ENCODE results near the gene CIDEB. TPM values are rescaled to one million over a fixed set of nuclear protein-coding genes. Genes with fewer than 3 reads are reported as not detected.

Gene CIDEB
- total and polyA plus RNA-seq, 2 of the 13 experiments (the other 11 are each of a cell fraction or from before 2014, with no cell fraction given) = 35.8 to 110 TPM

DNA sequence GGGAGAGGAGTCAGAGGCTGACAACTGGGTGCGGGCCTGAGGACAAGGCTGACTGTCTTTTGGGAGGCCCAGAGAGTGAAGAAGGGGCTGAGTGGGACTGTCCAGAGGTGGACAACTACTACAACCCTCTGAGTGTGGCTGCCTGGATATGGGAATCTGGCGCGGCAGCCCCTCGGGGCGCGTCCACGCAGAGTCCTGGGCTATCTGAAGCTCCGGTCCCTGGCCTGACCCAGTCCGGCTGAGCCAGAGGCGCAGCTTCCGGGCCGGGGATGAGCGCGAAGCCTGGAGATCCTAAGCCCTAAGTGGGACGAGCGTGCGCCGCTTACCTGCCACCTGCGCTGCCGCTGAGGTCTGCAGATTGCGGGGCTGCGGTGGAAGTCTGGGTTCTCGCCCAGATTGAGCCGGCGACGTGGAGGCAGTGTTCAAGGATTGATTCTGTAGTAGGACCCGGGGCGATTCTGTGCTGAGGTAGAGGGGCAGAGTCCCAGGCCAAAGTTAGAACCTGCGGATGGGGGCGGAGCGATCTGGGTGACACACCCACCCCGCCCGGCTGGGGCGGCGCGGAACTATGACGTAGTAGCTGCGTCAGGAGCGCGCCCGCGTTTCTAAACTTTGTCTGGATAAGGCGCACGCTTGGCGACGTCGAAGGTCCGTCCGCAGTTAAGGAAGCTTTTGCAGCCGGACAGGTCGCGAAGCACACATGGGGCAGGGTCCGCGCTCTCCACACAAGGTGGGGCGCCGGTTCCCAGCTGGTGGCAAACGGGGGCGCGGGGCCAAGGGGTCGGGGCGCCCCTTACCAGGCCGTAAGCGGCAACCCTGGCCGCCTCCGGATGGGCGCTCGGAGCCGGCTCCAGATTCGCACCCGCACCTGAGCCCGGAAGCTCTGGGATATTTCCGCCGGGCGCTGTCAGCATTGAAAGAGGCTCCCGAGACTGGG lies 8.3 kb downstream of the CIDEB start, which contains the start of the genes DHRS1 and NOP9 (continued):
- TF ChIP-seq YY1 (IDR thresholded peaks at IDR 0.05; ENCODE audit: insufficient read depth, insufficient replicate concordance, low read depth, low read length) = peak; percentile 85
- TF ChIP-seq STAT5B (CRISPR knock-in tag; IDR thresholded peaks at IDR 0.05) = 0 out of 2 replicates have a peak, but pooled peaks have one; percentile 20
- TF ChIP-seq SETDB1 (CRISPR knock-in tag; IDR thresholded peaks at IDR 0.05; ENCODE audit: borderline replicate concordance) = no peak
- TF ChIP-seq U2AF2 (IDR thresholded peaks at IDR 0.05; ENCODE audit: low read depth, low read length) = 0 out of 2 replicates have a peak, but pooled peaks have one; percentile 29
- TF ChIP-seq ZBTB20 (CRISPR knock-in tag; IDR thresholded peaks at IDR 0.05; ENCODE audit: borderline replicate concordance, low read depth) = peak; percentile 97
- TF ChIP-seq SMYD3 (CRISPR knock-in tag; IDR thresholded peaks at IDR 0.05) = peak; percentile 66; the same call in 1 of the 2 replicates
- peak; percentile 84 for TF ChIP-seq RBAK (CRISPR knock-in tag; IDR thresholded peaks at IDR 0.05)
- TF ChIP-seq EED (CRISPR knock-in tag; IDR thresholded peaks at IDR 0.05) = peak; percentile 96
- TF ChIP-seq ARNTL (CRISPR knock-in tag; IDR thresholded peaks at IDR 0.05) = peak; percentile 61
- peak; percentile 47; the same call in 1 of the 2 replicates for TF ChIP-seq ZNF30 (CRISPR knock-in tag; IDR thresholded peaks at IDR 0.05)
- TF ChIP-seq SMARCE1 (IDR thresholded peaks at IDR 0.05; ENCODE audit: borderline replicate concordance) = no peak
- peak; percentile 92; the same call in 1 of the 2 replicates for TF ChIP-seq ZFP62 (CRISPR knock-in tag; IDR thresholded peaks at IDR 0.05)
- TF ChIP-seq ZKSCAN5 (CRISPR knock-in tag; IDR thresholded peaks at IDR 0.05) = peak; percentile 73; the same call in 1 of the 2 replicates
- peak; percentile 91 for TF ChIP-seq ZNF557 (CRISPR knock-in tag; IDR thresholded peaks at IDR 0.05)
- peak; percentile 73 for TF ChIP-seq ZNF776 (CRISPR knock-in tag; IDR thresholded peaks at IDR 0.05)
- peak; percentile 80; the same call in 1 of the 2 replicates for TF ChIP-seq ZNF253 (CRISPR knock-in tag; IDR thresholded peaks at IDR 0.05; ENCODE audit: borderline replicate concordance)
- TF ChIP-seq ZNF746 (CRISPR knock-in tag; IDR thresholded peaks at IDR 0.05) = no peak
- TF ChIP-seq, protein P1, sequence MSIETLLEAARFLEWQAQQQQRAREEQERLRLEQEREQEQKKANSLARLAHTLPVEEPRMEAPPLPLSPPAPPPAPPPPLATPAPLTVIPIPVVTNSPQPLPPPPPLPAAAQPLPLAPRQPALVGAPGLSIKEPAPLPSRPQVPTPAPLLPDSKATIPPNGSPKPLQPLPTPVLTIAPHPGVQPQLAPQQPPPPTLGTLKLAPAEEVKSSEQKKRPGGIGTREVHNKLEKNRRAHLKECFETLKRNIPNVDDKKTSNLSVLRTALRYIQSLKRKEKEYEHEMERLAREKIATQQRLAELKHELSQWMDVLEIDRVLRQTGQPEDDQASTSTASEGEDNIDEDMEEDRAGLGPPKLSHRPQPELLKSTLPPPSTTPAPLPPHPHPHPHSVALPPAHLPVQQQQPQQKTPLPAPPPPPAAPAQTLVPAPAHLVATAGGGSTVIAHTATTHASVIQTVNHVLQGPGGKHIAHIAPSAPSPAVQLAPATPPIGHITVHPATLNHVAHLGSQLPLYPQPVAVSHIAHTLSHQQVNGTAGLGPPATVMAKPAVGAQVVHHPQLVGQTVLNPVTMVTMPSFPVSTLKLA (IDR thresholded peaks at IDR 0.05) = peak; percentile 86
- TF ChIP-seq, protein P2, sequence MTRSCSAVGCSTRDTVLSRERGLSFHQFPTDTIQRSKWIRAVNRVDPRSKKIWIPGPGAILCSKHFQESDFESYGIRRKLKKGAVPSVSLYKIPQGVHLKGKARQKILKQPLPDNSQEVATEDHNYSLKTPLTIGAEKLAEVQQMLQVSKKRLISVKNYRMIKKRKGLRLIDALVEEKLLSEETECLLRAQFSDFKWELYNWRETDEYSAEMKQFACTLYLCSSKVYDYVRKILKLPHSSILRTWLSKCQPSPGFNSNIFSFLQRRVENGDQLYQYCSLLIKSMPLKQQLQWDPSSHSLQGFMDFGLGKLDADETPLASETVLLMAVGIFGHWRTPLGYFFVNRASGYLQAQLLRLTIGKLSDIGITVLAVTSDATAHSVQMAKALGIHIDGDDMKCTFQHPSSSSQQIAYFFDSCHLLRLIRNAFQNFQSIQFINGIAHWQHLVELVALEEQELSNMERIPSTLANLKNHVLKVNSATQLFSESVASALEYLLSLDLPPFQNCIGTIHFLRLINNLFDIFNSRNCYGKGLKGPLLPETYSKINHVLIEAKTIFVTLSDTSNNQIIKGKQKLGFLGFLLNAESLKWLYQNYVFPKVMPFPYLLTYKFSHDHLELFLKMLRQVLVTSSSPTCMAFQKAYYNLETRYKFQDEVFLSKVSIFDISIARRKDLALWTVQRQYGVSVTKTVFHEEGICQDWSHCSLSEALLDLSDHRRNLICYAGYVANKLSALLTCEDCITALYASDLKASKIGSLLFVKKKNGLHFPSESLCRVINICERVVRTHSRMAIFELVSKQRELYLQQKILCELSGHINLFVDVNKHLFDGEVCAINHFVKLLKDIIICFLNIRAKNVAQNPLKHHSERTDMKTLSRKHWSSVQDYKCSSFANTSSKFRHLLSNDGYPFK (CRISPR knock-in tag; IDR thresholded peaks at IDR 0.05; ENCODE audit: borderline replicate concordance) = peak; percentile 94
- TF ChIP-seq SRSF9 (IDR thresholded peaks at IDR 0.05; ENCODE audit: borderline replicate concordance, insufficient read depth, low read depth, low read length, poor library complexity, severe bottlenecking) = no peak
- TF ChIP-seq MEIS2 (CRISPR knock-in tag; IDR thresholded peaks at IDR 0.05) = peak; percentile 92
- TF ChIP-seq, protein P3, sequence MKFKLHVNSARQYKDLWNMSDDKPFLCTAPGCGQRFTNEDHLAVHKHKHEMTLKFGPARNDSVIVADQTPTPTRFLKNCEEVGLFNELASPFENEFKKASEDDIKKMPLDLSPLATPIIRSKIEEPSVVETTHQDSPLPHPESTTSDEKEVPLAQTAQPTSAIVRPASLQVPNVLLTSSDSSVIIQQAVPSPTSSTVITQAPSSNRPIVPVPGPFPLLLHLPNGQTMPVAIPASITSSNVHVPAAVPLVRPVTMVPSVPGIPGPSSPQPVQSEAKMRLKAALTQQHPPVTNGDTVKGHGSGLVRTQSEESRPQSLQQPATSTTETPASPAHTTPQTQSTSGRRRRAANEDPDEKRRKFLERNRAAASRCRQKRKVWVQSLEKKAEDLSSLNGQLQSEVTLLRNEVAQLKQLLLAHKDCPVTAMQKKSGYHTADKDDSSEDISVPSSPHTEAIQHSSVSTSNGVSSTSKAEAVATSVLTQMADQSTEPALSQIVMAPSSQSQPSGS (CRISPR knock-in tag; IDR thresholded peaks at IDR 0.05) = peak; percentile 94
- TF ChIP-seq ZNF558 (CRISPR knock-in tag; IDR thresholded peaks at IDR 0.05; ENCODE audit: borderline replicate concordance) = no peak

Measured in HepG2 (cell line).